Liver (tissue), 9 donors: ENCODE data around the gene RASL10A. TPM values are rescaled to one million over a fixed set of nuclear protein-coding genes. Genes with fewer than 3 reads are reported as not detected.

Experiments used
- DNase-seq: peaks from one replicate; pipeline ENCODE4 v3.0.0-alpha.2; 2017; ENCODE audit warnings: low spot score
- H3K27ac ChIP-seq, 2 donors: one replicate each; pipeline ENCODE4 v1.7.0; 2013; ENCODE audit warnings: inconsistent platforms in 2 of 2, low read length in 2 of 2, control low read depth in 1 of 2, low read depth in 1 of 2, mild to moderate bottlenecking in 1 of 2
- H3K27me3 ChIP-seq, 4 donors: one replicate each; pipeline versions ENCODE4 v1.6.1 to v1.7.0; 2013; ENCODE audit warnings: low read length in 3 of 4, inconsistent platforms in 1 of 4, mild to moderate bottlenecking in 1 of 4, moderate library complexity in 1 of 4; ENCODE audit not compliant: control insufficient read depth in 4 of 4, insufficient read depth in 4 of 4
- H3K36me3 ChIP-seq, 4 donors: one replicate each; pipeline versions ENCODE4 v1.6.1 to v1.7.0; 2013; ENCODE audit warnings: low read length in 3 of 4, mild to moderate bottlenecking in 3 of 4, low read depth in 1 of 4, moderate library complexity in 1 of 4; ENCODE audit not compliant: control insufficient read depth in 4 of 4, insufficient read depth in 3 of 4
- H3K4me1 ChIP-seq, 4 donors: one replicate each; pipeline versions ENCODE4 v1.6.1 to v1.7.0; 2013; ENCODE audit warnings: low read length in 3 of 4, mild to moderate bottlenecking in 3 of 4, moderate library complexity in 1 of 4; ENCODE audit not compliant: control insufficient read depth in 4 of 4, insufficient read depth in 4 of 4
- H3K4me3 ChIP-seq, 3 donors: one replicate each; pipeline versions ENCODE4 v1.6.1 to v1.7.0; 2013; ENCODE audit warnings: low read length in 3 of 3, control low read depth in 1 of 3, low read depth in 1 of 3, mild to moderate bottlenecking in 1 of 3
- H3K9ac ChIP-seq, 2 donors: one replicate each; pipeline ENCODE4 v1.7.0; 2013; ENCODE audit warnings: low read length in 2 of 2, mild to moderate bottlenecking in 2 of 2, moderate library complexity in 2 of 2, control low read depth in 1 of 2, low read depth in 1 of 2
- H3K9me3 ChIP-seq, 4 donors: one replicate each; pipeline versions ENCODE4 v1.6.1 to v1.7.0; 2013; ENCODE audit warnings: low read length in 3 of 4; ENCODE audit not compliant: control insufficient read depth in 4 of 4
- CTCF ChIP-seq: fragments of 150-350 bp; IDR thresholded peaks from 2 replicates; pipeline ENCODE4 v1.5.1; 2017; ENCODE audit warnings: improper control_type of control experiment, low read depth, low read length; ENCODE audit not compliant: missing input control
- HNF4A ChIP-seq, 2 donors: conservative IDR thresholded peaks; 2 replicates each; pipeline ENCODE4 v1.6.1; 2016; ENCODE audit warnings: antibody characterized with exemption in 2 of 2, mild to moderate bottlenecking in 2 of 2
- NR2F2 ChIP-seq: IDR thresholded peaks from 2 replicates; pipeline ENCODE4 v1.6.1; 2016; ENCODE audit warnings: antibody characterized with exemption
- REST ChIP-seq: IDR thresholded peaks from 2 replicates; pipeline ENCODE4 v1.6.1; 2016; ENCODE audit warnings: antibody characterized with exemption, mild to moderate bottlenecking
- YY1 ChIP-seq: IDR thresholded peaks from 2 replicates; pipeline ENCODE4 v1.6.1; 2016; ENCODE audit warnings: antibody characterized with exemption, mild to moderate bottlenecking
- ZBTB33 ChIP-seq: IDR thresholded peaks from 2 replicates; pipeline ENCODE4 v1.6.1; 2016; ENCODE audit warnings: antibody characterized with exemption
- WGBS: extraction: QIAGEN DNeasy Blood & Tissue Kit; methylation state at CpG from one replicate; pipeline ENCODE4 v1.1.7; 2013; 5-methylcytosine and 5-hydroxymethylcytosine counted together
- polyA plus RNA-seq, 2 donors: library from polyadenylated mRNA; stranded (reverse) in 1 of 2; unstranded in 1 of 2; fragments of 200-250 nt in 1 of 2; fragments of >200 nt in 1 of 2; fragmentation: Nextera tagmentation in 1 of 2; extraction: Ambion mirVana in 1 of 2; gene quantifications; one replicate each; pipeline versions ENCODE4 v1.2.1 to v1.2.3, GENCODE V29; 2013 to 2015
- total RNA-seq, 2 donors: library from RNA; depleted of rRNA; stranded (reverse); fragments of >200 nt; gene quantifications; one replicate each; pipeline ENCODE4 v1.2.3, GENCODE V29; 2014
- TF ChIP-seq, protein P1 (sequence below): IDR thresholded peaks from 2 replicates; pipeline ENCODE4 v1.6.1; 2016; ENCODE audit warnings: antibody characterized with exemption
- donor health status: healthy.
- donor health status: healthy.
- donor health status: healthy.
- donor health status: healthy.
- donor health status: healthy.

RASL10A gene
- total and polyA plus RNA-seq, 4 donors, result 0.10 to 0.79 (median 0.47) TPM

GRCh38 chr22:29302402-29302680 lies 13.2 kb downstream of the RASL10A start:
- Histone ChIP-seq H3K27ac (peak overlapping the region in 1 of 2 donors; percentile 32), H3K36me3 (peaks cover 10 to 33% (median 24%) of the 10 kb centered on the region in 4 donors)

DNA sequence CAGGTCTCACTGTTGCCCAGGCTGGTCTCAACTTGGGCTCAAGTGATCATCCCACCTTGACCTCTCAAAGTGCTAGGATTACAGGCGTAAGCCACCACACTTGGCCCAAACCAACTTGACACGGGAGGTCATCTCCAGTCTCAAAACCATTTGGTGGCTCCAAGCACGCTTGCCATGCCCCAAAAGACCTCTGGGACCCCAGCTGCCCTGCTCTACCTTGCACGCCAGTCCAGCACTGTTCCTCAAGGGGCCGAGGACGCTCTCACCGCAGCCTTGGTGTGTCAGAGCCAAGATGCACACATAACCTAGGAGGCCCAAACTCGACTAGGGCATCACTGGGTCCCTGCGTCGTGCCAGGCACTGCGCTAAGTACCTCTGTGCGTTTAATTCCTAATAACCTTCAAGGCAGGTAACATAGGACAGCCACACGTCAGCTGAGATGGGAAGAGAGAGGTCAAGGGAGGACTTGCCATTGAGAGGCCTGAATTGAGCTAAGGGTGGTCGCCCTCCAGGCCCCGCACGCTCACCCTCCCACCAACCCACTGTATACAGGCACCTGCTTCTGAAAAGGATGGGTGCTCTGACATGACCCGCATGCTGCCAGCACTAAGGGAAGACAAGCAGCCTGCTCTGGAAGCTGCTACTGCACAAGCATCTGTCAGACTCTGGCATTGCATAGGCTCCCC lies 13.6 kb downstream of the RASL10A start:
- H3K27ac ChIP-seq, result no peak overlapping the region
- H3K9ac ChIP-seq, result no peak overlapping the region
- no peak overlapping the region for H3K4me3 ChIP-seq
- peaks cover 14 to 38% (median 29%) of the 10 kb centered on the region in 4 donors for H3K36me3 ChIP-seq
- no peaks in the 10 kb centered on the region for H3K9me3 ChIP-seq
- no peaks in the 10 kb centered on the region for H3K27me3 ChIP-seq
- WGBS, result 90% methylated on average over 17 of the region's 17 CpGs
- TF ChIP-seq NR2F2, result no peak
- no peak for TF ChIP-seq YY1
- TF ChIP-seq ZBTB33, result no peak
- DNase-seq, result no peak
- peaks cover 9 to 29% (median 22%) of the 10 kb centered on the region in 4 donors for H3K4me1 ChIP-seq

More at GRCh38 chr22:29302402-29302680, 13.2 kb downstream of the RASL10A start:
- no peak for DNase-seq
- no peaks in the 10 kb centered on the region for H3K9me3 ChIP-seq
- no peak for TF ChIP-seq REST
- TF ChIP-seq NR2F2, result no peak
- 43% methylated on average over 2 of the region's 2 CpGs for WGBS
- no peaks in the 10 kb centered on the region for H3K27me3 ChIP-seq
- H3K9ac ChIP-seq, result no peak overlapping the region
- peaks cover 9 to 32% (median 24%) of the 10 kb centered on the region in 4 donors for H3K4me1 ChIP-seq
- H3K4me3 ChIP-seq, result no peak overlapping the region

DNA sequence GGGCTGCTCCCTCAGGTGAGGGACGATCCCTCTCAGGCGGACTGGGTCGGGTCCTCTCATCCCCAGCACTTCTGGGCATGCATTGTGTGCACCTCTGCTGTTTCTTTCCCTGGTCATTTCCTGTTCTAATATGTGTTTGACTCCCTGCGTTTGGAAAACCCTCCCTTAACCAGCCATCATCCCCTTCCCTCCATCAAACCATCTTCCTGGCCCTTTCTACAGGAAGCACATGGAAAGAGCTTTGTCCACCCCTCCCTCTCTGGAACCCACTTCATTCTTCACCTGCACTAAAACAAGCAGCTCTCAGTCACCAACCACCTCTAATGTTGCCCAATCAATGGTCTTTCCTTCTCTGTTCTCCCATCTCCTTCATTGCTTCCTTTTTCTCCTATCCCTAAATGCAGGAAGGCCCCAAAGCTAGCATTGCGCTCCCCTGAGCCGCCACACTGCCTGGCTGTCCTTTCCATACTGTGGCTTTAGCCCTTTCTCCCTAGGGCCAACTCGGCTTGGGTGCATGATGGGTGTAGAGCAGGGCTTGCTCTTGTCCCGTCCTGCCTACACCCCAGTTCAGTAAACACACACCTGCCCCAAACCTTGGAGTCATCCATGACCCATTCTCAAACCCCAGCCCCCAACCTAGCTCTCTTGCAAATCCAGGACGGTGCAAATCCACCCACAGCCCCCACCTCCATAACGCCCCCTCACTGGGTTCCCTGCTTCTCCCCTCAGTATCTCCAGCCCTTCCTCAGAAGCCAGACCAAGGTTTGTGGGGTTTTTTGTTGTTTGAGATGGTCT lies 14.5 kb downstream of the RASL10A start:
- Histone ChIP-seq H3K27ac (no peak overlapping the region), H3K9me3 (no peaks in the 10 kb centered on the region), H3K9ac (no peak overlapping the region), H3K4me3 (no peak overlapping the region), H3K27me3 (no peaks in the 10 kb centered on the region), H3K36me3 (peaks cover 17 to 47% (median 38%) of the 10 kb centered on the region in 4 donors), H3K4me1 (peaks cover 4 to 24% (median 17%) of the 10 kb centered on the region in 4 donors)
- WGBS, result 84% methylated on average over 10 of the region's 10 CpGs
- no peak for DNase-seq
- TF ChIP-seq ZBTB33 (no peak), CTCF (no peak), HNF4A (conservative IDR thresholded peaks at IDR 0.05) (no peak)
- TF ChIP-seq, protein P1, sequence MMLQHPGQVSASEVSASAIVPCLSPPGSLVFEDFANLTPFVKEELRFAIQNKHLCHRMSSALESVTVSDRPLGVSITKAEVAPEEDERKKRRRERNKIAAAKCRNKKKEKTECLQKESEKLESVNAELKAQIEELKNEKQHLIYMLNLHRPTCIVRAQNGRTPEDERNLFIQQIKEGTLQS, result no peak
